Activated gamma-delta T cell treated with Interleukin-2 at 50 U/mL for 16 hours (primary cell): ENCODE data around the gene FBXL17.

ENCODE experiments used
- DNase-seq: peaks from one replicate; pipeline ENCODE4 v3.0.0-alpha.2; 2020

FBXL17 gene

DNA sequence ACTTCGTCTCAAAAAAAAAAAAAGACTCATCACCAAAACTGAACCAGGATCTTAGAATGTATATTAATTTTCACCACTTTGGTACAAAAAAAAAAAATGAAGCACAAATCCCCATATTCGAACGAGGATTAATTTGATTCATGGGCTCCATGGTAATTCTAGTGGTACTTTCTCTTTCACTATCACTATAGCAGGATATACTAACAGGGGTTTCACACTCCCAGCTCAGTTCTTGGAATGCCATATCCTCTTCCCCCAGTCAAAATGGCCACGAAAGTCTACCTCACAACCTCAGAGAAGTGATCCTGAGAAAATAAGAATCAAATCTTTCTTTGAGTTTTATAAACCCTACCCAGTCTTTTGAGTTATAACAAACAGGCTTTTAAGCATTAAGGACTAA, 235.7 kb downstream of the FBXL17 start:
- no peak for DNase-seq

DNA sequence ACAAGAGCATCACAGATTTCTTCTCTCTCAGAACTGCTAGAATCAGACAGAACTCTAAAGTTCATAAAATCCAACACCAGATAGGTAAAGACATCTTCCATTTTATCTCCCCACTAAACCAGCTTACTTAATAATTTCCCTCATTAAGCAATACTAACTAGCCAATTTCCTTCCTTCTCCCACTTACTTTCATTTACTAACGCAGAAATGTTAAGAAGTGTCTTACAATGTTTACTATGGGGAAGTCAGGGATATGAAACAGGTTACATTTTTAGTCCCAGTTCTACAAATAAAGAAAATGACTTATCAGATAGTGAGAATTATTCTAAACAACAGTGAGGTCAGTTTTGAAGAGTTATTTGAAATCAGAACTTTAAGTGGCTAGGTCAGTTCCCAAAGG, 236.5 kb downstream of the FBXL17 start:
- DNase-seq = no peak

DNA sequence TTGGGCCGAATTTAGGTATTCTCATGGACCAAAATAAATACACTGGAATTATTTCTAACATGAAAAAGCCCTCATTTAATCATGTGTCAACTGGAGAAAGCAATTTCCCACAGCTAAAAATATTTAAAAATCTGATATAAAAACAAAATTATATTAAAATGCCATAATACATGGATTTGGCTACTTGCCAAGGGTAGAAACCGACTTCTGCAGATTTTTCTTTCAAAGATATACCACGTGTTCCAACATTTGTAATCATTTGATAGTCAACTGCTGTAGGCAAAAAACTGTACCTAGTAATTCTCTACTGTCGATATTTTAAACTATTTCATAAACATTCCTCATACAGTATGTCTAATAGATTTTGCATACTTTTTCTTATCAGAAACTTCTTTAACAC, 237.6 kb downstream of the FBXL17 start:
- DNase-seq = no peak

DNA sequence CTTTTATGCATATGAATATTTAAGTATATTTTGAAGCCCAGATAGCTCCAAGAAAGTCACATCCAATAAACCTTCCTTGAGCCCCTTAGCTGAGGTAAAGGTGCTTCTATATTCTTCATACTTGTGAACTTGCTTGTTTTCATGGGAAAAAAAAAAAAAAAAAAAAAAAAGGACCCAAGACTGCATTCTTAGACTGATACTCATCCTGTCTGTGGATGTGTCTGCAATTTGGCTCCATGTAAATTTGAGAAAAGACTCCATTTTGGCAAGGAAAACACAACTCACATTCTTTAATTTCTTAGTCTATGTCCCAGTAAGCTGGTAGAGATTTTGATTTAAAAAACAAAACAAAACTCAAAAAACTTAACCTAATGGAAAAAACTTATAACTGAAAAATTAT, 238.3 kb downstream of the FBXL17 start:
- DNase-seq = no peak

DNA sequence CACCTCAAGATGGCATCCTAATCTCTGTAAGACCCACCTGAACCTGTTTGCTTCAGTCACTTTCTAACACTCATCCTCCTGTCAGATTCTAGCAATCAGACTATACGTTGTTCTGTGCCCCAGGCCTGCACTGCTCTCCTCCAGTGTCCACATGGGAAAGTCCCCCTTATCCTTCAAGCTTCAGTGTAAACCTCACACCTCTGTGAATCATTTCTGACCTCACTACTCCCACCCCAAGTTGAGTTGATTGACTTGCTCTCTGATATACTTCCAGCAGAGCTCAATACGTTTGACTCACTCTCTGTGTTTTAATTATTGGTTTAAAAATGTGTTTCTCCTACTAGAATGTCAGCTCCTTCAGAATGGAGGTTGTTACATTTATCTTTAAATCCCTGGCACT, 240.2 kb downstream of the FBXL17 start:
- DNase-seq = no peak

DNA sequence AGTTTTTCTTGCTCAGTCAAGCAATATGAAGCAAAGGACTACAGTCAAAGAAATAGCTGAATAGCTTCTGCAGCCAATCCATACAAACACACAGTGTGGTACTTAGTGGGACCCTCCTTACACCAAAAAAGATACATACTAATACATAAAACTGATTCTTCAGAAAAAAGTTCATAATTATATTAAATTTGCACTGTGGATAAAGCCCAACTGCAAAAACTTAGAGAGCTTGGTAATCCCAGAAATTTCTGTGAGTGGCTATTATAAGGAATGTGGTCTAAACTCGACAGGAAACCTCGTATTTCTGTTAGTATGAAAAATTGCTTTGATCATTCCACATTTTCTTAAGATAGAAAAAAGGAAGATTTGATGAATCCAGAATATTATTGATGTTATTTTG, 245.4 kb downstream of the FBXL17 start:
- no peak for DNase-seq

DNA sequence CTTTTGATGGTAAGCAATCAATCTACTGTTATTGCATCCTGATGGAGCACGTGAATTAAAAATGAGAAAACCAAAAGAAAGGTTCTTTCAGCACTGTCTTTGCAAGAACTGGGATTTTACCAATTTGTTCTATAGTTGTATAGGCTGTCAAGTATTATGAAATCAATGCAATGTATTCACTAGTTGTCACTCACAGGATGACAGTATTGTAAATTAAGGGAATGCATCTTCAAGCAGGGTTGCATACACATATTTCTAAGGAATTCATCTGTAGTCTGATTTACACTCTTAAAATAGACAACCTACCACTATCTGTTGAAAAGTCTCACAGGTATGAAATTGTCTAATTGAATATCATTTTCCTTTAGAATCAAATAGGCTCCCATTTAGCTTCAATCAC, 252.8 kb downstream of the FBXL17 start:
- no peak for DNase-seq

DNA sequence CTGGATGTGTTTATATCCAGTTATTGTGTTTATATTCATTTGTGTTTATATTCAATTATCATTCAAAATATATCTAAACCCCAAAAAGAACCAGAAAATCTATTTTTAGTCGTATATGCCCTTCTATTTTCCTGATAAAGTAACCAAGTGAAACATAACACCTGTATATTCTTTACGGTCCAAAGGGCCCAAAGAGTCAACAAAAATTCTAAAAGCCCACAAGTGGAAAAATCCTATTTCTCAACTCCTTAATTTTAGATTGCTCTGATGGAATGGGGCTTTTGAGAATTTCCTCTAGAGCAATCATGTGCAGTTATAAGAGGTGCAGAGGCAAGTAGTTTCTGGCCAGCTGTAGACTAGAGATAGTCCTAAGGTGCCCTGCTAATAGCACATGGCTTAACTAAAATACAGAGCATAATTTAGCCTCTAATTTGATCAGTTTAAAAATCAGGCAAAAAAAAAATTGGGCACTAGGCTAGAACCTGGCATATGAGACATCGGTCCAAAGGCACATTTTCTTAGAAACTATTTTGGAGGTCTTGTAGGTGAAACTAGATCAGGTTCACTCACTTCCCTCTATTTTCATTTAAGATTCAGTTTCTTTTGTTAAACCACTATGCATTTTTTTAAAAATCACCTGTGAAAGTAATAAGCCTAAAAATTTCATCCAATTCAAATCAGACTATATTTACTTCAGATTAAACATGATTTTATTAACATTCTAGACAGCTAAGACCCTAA, 256.0 kb downstream of the FBXL17 start:
- DNase-seq = no peak

DNA sequence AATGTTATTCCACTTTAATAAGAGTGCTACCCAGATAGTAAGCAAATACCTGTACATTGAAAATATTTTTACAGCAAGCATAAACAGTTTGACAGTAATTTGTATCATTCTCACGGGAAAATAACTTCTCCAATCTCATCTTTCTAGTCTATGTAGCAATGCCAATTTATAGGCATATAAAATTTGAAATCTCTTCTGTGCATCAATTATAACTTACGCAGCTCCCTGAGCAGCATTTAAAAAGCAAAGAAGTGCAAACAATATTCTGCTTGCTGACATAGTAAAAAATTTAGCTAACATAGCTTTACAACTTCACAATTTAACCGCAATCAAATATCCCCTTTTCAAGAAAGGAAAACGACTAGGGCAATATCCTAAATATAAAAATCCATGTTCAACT, 257.3 kb downstream of the FBXL17 start:
- no peak for DNase-seq

DNA sequence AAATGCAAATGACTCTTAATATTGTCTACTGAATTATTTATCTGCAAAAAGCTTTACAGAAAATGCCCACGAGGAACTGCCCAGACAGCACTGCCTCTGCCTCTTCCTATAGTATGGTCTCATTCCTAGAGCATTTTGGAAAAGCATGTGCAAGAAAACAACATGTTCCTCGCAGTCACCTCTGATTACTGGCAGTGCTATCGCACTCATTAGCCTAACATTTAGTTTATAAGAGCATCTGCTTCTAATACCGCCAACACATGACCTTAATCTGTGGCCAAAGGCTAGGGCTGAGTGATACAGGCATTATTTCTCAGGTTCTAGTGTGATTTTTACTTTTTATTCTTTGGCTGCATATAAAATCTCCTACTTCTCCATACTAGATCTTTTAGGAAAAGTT, 259.2 kb downstream of the FBXL17 start:
- no peak for DNase-seq

DNA sequence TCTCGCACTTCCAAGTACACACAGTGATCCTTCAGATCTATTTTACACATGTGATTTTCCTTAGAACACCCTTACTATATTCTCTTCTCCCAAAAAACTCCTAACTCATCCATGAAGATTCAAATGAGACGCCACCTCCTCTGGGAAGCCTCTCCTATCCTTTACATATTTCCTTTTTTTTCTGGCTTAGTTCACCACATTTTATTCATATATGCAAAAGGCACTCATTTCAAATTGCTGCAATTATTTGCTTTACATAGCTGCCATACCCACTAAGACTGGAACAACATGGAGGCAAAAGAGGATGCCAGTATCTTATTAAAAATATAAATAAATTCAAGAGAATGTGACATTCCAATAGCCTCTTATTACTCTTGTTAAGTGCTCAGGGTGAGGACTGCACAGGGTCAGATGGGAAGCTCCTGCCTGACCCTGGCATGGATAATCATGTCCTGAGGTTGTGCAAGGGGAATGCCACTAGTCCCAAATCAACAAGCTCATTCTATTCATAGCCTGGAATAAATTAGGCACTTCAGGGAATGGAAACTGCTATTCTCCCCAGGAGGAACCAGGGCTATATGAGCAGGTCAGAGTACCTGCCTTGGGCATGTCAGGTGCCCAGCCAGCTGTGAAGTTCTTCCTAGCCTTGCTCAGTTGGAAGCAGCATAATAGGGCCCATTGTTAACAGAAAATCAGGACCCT, 262.9 kb downstream of the FBXL17 start:
- DNase-seq = no peak

DNA sequence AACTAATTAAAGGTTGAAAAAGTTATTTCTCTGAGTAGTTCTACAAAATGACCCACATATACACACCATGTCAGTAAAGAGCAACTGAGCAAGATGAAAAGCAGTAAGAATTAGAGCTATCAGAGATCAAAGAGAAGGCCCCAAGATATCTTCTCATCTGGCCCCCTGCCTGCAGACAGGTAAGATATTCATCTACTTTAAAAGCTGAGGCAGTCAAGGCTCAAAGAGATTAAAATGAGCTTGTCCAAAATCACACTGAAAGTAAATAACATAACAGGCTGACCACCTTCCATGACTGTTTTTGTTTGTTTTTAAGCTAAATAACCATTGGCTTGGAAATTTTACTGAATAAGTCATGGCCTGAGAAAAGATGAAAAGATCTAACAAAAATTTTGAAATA, 266.2 kb downstream of the FBXL17 start:
- DNase-seq = no peak

DNA sequence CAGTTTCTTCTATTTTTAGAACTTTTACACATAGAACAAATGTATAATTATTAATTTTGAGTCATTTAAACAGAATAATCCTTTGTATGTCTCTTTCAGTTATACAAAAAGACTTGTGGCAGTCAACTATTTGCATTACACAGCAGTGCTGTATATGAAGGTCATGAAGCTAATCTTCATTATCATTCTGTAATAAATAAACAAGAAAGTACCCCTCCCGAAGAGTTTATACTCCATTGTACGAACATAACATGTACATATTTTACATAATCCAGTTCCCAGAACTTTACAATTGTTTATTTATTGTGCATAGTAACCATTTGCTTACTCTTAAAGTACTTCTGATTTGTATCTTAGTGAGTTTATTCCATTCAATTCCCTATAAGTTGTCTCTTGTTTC, 267.9 kb downstream of the FBXL17 start:
- DNase-seq = no peak

DNA sequence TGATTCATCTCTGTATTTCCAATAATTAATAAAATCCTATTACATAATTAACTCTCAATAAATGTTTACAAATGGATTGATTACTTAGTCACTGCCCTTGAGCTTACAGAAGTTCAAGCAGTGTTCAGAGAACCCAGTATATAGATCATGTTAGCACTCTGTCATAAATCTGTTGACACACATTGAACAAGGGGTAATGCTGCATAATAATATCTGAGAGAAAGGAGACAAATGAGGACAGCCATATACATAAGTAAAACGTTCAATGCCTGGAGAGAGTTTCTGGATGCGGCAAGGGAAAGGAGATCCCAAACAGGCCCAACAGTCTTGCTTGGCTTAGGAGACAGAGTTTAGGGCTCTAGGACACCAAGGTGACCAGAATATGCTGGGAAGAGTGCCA, 270.2 kb downstream of the FBXL17 start:
- no peak for DNase-seq

DNA sequence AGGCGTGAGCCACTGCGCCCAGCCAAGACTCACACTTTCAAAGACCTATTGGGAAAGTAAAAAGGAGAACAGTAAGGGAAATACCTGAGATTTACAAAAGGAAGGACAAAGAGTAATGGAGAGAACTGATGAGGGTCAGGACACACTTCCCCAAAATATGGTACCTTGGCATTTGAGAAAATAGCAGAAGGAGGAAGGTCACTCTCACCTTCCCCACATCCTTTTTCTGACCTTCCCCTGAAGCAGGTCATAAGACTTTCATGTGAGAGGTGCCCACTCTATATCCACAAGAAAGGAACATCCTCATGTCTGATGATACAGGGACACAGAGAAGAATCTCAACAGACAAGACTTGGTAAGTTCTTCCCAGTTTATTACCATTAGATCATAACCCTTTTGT, 272.8 kb downstream of the FBXL17 start:
- no peak for DNase-seq

DNA sequence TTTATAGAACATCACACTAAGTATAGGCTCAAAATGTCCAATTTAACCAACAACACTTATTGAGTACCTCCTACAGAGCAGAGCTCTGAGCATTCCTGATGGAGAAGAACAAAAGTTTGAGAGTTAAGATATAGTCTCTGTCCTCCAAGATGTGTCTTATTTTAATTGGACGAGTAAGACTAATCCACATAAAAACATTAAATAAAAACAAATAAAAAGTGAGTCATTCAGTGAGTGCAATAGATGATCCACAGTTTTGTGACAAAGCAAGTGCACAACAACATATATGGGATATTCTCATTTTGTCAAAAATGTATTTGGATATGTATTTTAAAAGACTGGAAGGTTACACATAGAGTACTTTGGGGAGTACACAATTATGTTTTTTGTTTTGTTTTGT, 277.4 kb downstream of the FBXL17 start:
- DNase-seq = no peak

DNA sequence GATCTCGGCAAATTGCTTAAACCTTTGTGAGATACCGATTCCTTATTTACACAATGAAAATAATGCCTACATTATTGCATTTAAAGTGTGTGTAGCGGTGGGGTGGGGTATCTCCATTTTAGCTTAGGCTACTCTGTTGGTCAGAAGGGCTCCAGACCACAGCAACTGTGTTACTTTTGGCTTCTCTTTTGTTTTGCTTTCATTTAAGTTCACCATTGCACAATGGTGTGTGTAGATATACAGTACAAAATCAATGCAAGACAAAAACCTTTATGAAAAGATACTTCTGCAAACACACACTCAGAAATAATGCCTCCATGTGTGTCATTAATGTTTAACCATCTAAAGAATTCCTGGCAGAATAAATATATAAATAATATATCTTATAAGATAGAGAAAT, 279.4 kb downstream of the FBXL17 start:
- DNase-seq = no peak

DNA sequence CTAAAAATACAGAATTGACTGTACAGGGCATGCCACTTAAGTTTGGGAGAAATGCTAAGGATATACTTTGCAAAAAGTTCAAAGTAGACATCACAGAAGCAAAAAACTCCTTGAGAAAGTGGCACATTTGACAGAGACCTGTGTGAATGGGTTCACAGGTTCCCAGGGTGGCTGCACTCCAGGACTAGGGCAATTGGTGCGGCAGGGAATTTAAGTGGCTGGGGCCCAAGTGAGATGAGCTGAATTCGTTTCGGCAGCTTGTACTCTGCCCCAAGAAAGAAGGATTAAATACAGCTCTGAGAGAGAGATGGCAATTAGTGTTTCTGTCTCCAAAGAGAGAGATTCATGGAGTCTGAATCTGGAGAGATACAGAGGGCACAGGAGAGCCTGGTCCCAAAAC, 280.1 kb downstream of the FBXL17 start:
- no peak for DNase-seq

DNA sequence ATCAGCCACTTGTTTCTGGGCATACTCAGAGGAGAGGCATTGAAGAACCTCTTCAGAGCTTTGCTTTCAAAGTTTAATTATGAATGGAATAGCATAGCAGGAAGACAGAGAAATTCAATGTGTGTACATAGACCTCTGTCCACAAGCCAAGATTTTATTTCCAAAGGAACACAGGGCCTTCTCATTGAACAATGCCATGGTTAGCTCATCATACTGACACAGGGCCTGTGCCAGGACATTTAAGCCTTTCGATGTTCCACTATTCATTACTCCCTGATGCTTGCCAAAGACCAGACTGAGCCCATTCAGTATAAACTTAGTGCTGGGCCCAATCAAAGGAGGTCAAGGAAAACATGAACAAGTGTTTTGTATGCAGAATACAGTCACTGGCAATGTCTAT, 280.8 kb downstream of the FBXL17 start:
- DNase-seq = no peak

DNA sequence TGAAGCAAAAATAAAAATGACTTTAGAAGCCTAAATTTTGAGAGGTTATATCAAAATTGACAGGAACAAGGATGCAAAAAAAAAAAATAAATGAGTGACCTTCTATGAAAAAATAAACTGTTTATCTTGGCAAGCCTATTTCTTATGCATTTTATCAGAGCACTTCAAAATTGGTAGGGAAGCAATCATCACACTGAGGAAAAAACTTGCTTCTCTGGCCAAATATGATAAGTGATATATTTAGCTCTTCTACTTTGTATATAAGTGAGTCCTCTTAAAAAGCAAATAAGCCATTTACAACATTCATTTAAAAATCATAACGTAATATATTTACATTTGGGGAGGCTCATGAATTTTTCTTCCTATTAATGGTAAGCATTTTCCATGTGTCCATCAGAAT, 287.1 kb downstream of the FBXL17 start:
- DNase-seq = no peak

DNA sequence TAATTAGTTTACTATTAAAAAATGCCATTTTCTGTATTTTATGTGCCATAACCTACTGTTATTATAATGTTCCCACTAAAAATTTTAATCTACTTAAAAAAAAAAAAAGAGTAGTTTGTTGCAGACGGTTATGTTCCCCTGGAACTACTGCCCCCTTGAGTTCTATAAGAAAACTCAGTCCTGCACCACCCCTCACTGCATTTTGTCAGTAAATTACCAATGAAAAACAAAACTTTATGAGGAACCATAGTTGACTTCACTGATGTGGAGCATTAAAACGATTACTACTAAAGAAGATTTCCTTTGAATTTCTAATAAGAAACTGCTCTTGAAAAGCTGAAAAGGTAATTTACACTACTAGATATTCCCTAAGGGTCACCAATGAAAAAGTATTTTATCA, 288.7 kb downstream of the FBXL17 start:
- no peak for DNase-seq

DNA sequence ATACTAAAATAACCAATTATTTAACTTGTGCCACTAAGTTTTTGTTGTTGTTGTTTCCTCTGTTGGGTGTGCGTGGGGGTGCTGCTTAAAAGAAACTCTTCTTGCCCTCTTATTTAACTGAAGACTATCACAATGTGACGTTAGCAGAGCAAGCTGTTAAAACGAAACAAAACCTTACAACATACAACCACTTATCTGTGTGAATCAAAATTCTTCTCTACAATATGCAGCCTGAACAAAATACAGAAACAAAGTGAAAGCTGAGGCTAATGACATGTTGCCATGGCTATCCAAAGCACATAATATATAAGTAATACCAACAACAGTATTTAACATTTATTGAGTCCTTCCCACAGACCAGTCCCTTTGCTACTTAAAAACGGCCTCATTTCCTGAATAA, 291.0 kb downstream of the FBXL17 start:
- DNase-seq = no peak

DNA sequence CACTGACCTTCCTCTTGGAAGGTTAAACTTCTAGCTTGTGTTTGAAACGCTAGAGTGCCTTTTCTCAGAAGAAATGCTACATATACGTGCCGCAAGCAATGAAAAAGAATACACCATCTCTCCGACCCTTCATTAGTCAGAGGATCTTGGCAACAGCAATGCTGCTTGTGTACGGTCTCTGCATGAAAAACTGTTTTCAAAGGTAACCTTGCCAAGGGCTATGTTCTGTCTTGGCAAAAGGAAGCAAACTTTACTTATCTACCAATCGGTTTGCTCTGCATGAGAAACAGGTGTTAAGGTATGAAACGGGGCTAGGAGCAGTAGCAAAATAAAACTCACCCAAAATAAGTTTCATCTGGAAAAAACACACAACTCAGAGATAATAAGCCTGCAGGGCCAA, 297.8 kb downstream of the FBXL17 start:
- DNase-seq = no peak

DNA sequence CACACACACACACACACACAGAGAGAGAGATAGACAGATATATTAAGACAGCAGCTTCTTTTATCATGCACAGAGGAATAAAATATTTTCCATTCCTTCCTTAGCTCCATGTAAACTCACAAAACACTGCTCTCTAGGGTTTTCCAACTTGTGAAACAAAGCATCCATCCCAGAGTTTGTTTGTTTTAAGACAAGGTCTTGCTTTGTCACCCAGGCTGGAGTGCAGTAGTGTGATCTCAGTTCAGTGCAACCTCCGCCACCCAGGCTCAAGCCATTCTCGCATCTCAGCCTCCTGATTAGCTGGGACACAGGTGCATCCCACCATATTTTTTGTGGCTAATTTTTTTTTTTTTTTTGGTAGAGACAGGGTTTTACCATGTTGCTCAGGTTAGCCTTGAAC, 298.7 kb downstream of the FBXL17 start:
- DNase-seq = no peak

DNA sequence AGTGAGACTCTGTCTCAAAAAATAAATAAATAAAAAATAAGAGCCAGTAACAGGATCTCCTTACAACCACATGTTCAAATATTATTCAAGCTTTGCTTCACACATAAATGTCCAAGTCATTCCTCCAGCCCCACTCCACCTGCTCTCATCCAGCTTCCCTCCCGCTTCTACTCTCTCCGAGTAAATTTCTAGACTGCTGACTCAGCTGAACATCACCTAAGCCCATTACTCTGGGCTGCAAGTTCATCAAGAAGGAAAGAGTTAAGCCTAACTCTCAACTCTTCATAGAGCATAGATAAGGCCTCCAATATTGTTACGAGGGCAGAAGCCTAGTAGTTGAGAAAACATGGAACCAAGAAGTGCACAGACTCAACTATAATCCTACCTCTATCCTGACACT, 300.2 kb downstream of the FBXL17 start:
- no peak for DNase-seq
